ENCODE measurements around the gene FOXA3.

DNA sequence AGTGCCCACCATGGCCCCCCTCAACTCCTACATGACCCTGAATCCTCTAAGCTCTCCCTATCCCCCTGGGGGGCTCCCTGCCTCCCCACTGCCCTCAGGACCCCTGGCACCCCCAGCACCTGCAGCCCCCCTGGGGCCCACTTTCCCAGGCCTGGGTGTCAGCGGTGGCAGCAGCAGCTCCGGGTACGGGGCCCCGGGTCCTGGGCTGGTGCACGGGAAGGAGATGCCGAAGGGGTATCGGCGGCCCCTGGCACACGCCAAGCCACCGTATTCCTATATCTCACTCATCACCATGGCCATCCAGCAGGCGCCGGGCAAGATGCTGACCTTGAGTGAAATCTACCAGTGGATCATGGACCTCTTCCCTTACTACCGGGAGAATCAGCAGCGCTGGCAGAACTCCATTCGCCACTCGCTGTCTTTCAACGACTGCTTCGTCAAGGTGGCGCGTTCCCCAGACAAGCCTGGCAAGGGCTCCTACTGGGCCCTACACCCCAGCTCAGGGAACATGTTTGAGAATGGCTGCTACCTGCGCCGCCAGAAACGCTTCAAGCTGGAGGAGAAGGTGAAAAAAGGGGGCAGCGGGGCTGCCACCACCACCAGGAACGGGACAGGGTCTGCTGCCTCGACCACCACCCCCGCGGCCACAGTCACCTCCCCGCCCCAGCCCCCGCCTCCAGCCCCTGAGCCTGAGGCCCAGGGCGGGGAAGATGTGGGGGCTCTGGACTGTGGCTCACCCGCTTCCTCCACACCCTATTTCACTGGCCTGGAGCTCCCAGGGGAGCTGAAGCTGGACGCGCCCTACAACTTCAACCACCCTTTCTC is 8.2 kb downstream of the FOXA3 start:
- no peak for TF ChIP-seq POLR2A (IDR thresholded peaks at IDR 0.05)
- TF ChIP-seq, protein P1, sequence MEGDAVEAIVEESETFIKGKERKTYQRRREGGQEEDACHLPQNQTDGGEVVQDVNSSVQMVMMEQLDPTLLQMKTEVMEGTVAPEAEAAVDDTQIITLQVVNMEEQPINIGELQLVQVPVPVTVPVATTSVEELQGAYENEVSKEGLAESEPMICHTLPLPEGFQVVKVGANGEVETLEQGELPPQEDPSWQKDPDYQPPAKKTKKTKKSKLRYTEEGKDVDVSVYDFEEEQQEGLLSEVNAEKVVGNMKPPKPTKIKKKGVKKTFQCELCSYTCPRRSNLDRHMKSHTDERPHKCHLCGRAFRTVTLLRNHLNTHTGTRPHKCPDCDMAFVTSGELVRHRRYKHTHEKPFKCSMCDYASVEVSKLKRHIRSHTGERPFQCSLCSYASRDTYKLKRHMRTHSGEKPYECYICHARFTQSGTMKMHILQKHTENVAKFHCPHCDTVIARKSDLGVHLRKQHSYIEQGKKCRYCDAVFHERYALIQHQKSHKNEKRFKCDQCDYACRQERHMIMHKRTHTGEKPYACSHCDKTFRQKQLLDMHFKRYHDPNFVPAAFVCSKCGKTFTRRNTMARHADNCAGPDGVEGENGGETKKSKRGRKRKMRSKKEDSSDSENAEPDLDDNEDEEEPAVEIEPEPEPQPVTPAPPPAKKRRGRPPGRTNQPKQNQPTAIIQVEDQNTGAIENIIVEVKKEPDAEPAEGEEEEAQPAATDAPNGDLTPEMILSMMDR (IDR thresholded peaks at IDR 0.05): no peak
